A673 (cell line): ENCODE results near the gene SAMSN1.

Experiments
- CTCF ChIP-seq: fragments of 300-800, 200-600 bp; sonication (generic); conservative IDR thresholded peaks from 2 replicates; pipeline ENCODE4 v1.5.1; 2017; ENCODE audit warnings: low read depth, mild to moderate bottlenecking, antibody characterized with exemption, low read length, moderate library complexity, mixed read lengths
- EZH2 ChIP-seq: fragments of 200-600 bp; sonication (generic); IDR thresholded peaks from 2 replicates; pipeline ENCODE4 v1.6.1; 2017; ENCODE audit warnings: borderline replicate concordance, low read depth, mild to moderate bottlenecking, mixed read lengths, antibody characterized with exemption, low read length; ENCODE audit not compliant: poor library complexity, severe bottlenecking

- TF ChIP-seq CTCF: no peak
- TF ChIP-seq EZH2: no peak
Observed at GRCh38 chr21:14484188-14485009, 61.7 kb downstream of the SAMSN1 start.
